ENCODE data around the gene PCK1.

PCK1 gene

GRCh38 chr20:57536771-57537724 is 23.9 kb upstream of the PCK1 start:
- DNase-seq: no peak

GRCh38 chr20:57537822-57538221 is 23.1 kb upstream of the PCK1 start:
- DNase-seq: no peak

GRCh38 chr20:57539889-57540288 is 21.0 kb upstream of the PCK1 start:
- DNase-seq: no peak

- no peak for DNase-seq
Observed at GRCh38 chr20:57540890-57541580, 19.9 kb upstream of the PCK1 start.

- DNase-seq: no peak
Observed at GRCh38 chr20:57543754-57544153, 17.2 kb upstream of the PCK1 start.

- no peak for DNase-seq
Observed at GRCh38 chr20:57544838-57545564, 15.9 kb upstream of the PCK1 start.

GRCh38 chr20:57545927-57546662 is 14.8 kb upstream of the PCK1 start:
- DNase-seq: no peak

- DNase-seq: no peak
Observed at GRCh38 chr20:57546956-57547649, 13.8 kb upstream of the PCK1 start.

- no peak for DNase-seq
Observed at GRCh38 chr20:57548177-57549058, 12.5 kb upstream of the PCK1 start.

GRCh38 chr20:57552471-57552870 is 8.4 kb upstream of the PCK1 start:
- DNase-seq: no peak

GRCh38 chr20:57553376-57554018 is 7.4 kb upstream of the PCK1 start:
- no peak for DNase-seq

- DNase-seq: no peak
Observed at GRCh38 chr20:57555457-57556184, 5.3 kb upstream of the PCK1 start.

GRCh38 chr20:57556980-57557274 is 4.0 kb upstream of the PCK1 start:
- no peak for DNase-seq

GRCh38 chr20:57557926-57558613 is 2.8 kb upstream of the PCK1 start:
- no peak for DNase-seq

- no peak for DNase-seq
Observed at GRCh38 chr20:57558614-57559288, 2.2 kb upstream of the PCK1 start.

- DNase-seq: no peak
Observed at GRCh38 chr20:57559289-57559634, 1.6 kb upstream of the PCK1 start.

GRCh38 chr20:57559658-57560553 is 1.0 kb upstream of the PCK1 start:
- DNase-seq: no peak
